Kidney capillary endothelial cell (primary cell): ENCODE measurements around the gene SVIP.

Experiments
- DNase-seq: peaks from one replicate; pipeline ENCODE4 v3.0.0-alpha.2; 2018; ENCODE audit warnings: low spot score

SVIP gene

GRCh38 chr11:22792497-22792896, 37.1 kb downstream of the SVIP start:
- DNase-seq = peak; percentile 90

- peak; percentile 74 for DNase-seq
Measured at GRCh38 chr11:22787551-22788162, 41.9 kb downstream of the SVIP start.

- no peak for DNase-seq
Measured at GRCh38 chr11:22787055-22787454, 42.5 kb downstream of the SVIP start.

DNA sequence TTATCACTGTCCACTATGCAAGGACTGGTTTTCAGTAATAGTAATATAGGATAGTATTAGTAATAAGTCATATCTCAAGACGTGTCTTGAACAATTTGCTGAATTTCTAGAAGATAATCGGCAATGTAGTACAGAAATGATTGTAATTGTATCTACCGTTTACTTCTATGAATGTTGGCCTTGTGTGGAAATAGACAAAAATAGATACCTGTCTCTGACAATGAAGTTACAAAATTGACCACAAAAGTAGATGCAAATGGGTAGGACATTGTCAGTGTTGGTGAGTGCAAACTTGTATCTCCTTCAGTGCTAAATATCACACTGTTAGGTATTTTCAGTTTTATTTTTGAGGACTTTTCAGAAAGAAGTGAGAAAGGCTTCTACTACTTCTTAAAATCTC, 43.1 kb downstream of the SVIP start:
- no peak for DNase-seq

- peak; percentile 87 for DNase-seq
Measured at GRCh38 chr11:22785251-22785650, 44.4 kb downstream of the SVIP start.

DNA sequence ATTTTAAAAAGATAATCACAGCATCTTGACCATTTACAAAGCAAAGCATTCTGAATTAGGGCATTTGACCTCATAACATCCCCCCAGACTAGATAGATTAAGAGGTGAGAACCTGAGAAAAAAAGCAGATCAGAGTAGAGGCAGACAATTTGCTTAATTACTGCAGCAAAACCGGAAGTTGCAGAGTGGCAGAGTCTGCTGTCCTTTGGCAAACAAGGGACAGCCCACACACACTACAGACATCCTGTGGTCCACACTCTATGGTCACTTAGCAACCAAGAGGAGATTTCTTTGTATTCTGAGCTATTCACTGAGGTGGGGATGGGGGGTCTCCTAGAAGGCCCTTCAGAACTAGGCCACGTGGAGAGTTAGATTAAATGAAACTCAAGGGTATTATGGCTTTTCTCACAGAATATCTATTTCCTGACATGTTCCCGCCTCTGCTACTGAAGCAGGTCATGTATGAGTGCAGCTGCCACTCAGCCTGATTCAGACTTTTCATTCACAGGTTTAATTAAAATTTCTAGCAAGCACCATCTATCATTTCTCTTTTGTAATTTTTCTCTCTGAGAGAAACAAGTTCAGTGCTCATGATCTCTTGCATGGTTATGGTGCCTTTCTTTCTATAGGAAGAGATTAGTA, 48.5 kb downstream of the SVIP start:
- no peak for DNase-seq

- DNase-seq = no peak
Measured at GRCh38 chr11:22779850-22780249, 49.8 kb downstream of the SVIP start.

- no peak for DNase-seq
Measured at GRCh38 chr11:22778642-22779041, 51.0 kb downstream of the SVIP start.

- DNase-seq = no peak
Measured at GRCh38 chr11:22775248-22775647, 54.4 kb downstream of the SVIP start.

DNA sequence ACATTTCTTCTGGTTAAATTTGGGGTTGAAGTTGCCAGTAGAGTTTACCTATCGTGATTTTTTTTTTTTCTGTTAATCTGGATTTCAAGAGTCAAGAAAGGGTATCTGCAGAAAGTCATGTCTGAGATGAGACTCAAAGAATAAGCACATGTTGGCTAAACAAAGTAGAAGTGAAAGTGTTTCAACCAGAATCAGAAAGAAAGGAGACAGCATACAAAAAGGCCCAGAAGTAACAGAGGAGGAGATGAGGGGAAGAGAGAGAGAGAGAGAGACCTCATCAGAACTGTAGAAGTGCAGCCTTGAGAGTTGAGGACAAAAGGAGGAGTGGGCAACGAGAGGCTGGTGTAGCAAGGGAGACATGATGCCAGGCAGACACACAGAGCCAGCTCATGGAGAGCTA, 54.9 kb downstream of the SVIP start:
- DNase-seq = no peak

DNA sequence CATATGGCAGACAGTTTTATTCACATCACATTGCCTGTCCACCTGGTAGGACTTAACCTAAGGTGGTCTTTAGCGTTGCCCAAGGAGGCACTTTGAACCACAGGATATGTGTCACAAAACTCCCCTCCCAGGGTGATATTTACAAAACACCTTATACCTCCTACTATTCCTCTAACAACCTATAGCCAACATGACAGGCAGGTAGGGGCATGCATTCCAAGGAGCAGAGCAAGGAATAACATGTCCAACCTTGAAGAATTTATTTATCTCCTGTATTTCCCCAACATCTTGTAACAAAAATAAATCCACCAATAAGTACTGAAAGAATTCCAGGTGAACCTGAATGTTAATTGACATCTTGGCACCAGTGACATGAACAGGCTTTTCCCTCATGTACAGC, 60.5 kb downstream of the SVIP start:
- DNase-seq = no peak
